Measurements from ENCODE around the gene SNX10. TPM values are rescaled to one million over a fixed set of nuclear protein-coding genes. Genes with fewer than 3 reads are reported as not detected.

Gene SNX10
- polyA plus RNA-seq, 1 donor (not counting 4 experiments of a cell fraction or from before 2014, with no cell fraction given) = 7.0 TPM

- no peak overlapping the region for H3K9ac ChIP-seq (ENCODE audit: control insufficient read depth, extremely low read depth, insufficient read depth, low read length)
- FAIRE-seq = no peak
Measured at GRCh38 chr7:26331113-26331512, 39.5 kb downstream of the SNX10 start.

GRCh38 chr7:26331789-26332188, 40.1 kb downstream of the SNX10 start:
- TF ChIP-seq CTCF (optimal IDR thresholded peaks at IDR 0.05 in 1 of 3, IDR thresholded peaks at IDR 0.05 in 1 of 3, conservative IDR thresholded peaks at IDR 0.05 in 1 of 3; ENCODE audit: extremely low read depth in 1 of 3, insufficient read depth in 2 of 3, low read length in 3 of 3) (no peak), EZH2 (IDR thresholded peaks at IDR 0.05; ENCODE audit: low read length) (no peak)
- FAIRE-seq = no peak

More at GRCh38 chr7:26331113-26331512, 39.5 kb downstream of the SNX10 start:
- dilution Hi-C loops (cut with MboI; ENCODE audit: extremely low pct_ligation_motif_present, low sequenced_read_pairs) = no loop called here
- Histone ChIP-seq H3K27ac (ENCODE audit: control insufficient read depth, insufficient read depth, low read length) (no peak overlapping the region), H3K4me2 (ENCODE audit: control insufficient read depth, extremely low read depth, insufficient read depth, low read depth, low read length) (no peak overlapping the region), H3K9me1 (ENCODE audit: control insufficient read depth, extremely low read depth, insufficient read depth, low read length) (no peaks in the 10 kb centered on the region), H3K36me3 (ENCODE audit: control insufficient read depth in 2 of 2, extremely low read depth in 1 of 2, insufficient read depth in 2 of 2, low read length in 2 of 2) (no peaks in the 10 kb centered on the region), H3K9me3 (ENCODE audit: control insufficient read depth, low read depth, low read length) (no peaks in the 10 kb centered on the region), H3K79me2 (ENCODE audit: control insufficient read depth, insufficient read depth, low read length) (no peaks in the 10 kb centered on the region), H3K4me3 (ENCODE audit: control insufficient read depth in 2 of 3, extremely low read depth in 1 of 3, insufficient read depth in 2 of 3, low read depth in 1 of 3, low read length in 3 of 3) (no peak overlapping the region), H4K20me1 (ENCODE audit: control insufficient read depth, extremely low read depth, insufficient read depth, low read length) (no peaks in the 10 kb centered on the region), H2AFZ (ENCODE audit: control insufficient read depth, low read length) (no peak overlapping the region), H3K27me3 (ENCODE audit: control insufficient read depth, extremely low read depth, insufficient read depth, low read length) (no peaks in the 10 kb centered on the region), H3K4me1 (ENCODE audit: control insufficient read depth, extremely low read depth, insufficient read depth, low read length) (no peaks in the 10 kb centered on the region)
- TF ChIP-seq EZH2 (IDR thresholded peaks at IDR 0.05; ENCODE audit: low read length) = no peak
- TF ChIP-seq CTCF (optimal IDR thresholded peaks at IDR 0.05 in 1 of 3, IDR thresholded peaks at IDR 0.05 in 1 of 3, conservative IDR thresholded peaks at IDR 0.05 in 1 of 3; ENCODE audit: extremely low read depth in 1 of 3, insufficient read depth in 2 of 3, low read length in 3 of 3) = no peak
- DNase-seq (ENCODE audit: low read depth, low spot score) = no peak

More at GRCh38 chr7:26331789-26332188, 40.1 kb downstream of the SNX10 start:
- no peak overlapping the region for H3K4me2 ChIP-seq (ENCODE audit: control insufficient read depth, extremely low read depth, insufficient read depth, low read depth, low read length)
- H3K27me3 ChIP-seq (ENCODE audit: control insufficient read depth, extremely low read depth, insufficient read depth, low read length) = no peaks in the 10 kb centered on the region
- no peak overlapping the region for H2AFZ ChIP-seq (ENCODE audit: control insufficient read depth, low read length)
- no peaks in the 10 kb centered on the region for H3K4me1 ChIP-seq (ENCODE audit: control insufficient read depth, extremely low read depth, insufficient read depth, low read length)
- no peaks in the 10 kb centered on the region for H4K20me1 ChIP-seq (ENCODE audit: control insufficient read depth, extremely low read depth, insufficient read depth, low read length)
- DNase-seq (ENCODE audit: low read depth, low spot score) = no peak
- H3K4me3 ChIP-seq (ENCODE audit: control insufficient read depth in 2 of 3, extremely low read depth in 1 of 3, insufficient read depth in 2 of 3, low read depth in 1 of 3, low read length in 3 of 3) = no peak overlapping the region
- no peaks in the 10 kb centered on the region for H3K36me3 ChIP-seq (ENCODE audit: control insufficient read depth in 2 of 2, extremely low read depth in 1 of 2, insufficient read depth in 2 of 2, low read length in 2 of 2)
- dilution Hi-C loops (cut with MboI; ENCODE audit: extremely low pct_ligation_motif_present, low sequenced_read_pairs) = no loop called here
- H3K9ac ChIP-seq (ENCODE audit: control insufficient read depth, extremely low read depth, insufficient read depth, low read length) = no peak overlapping the region
- no peaks in the 10 kb centered on the region for H3K9me3 ChIP-seq (ENCODE audit: control insufficient read depth, low read depth, low read length)
- H3K27ac ChIP-seq (ENCODE audit: control insufficient read depth, insufficient read depth, low read length) = no peak overlapping the region
- no peaks in the 10 kb centered on the region for H3K9me1 ChIP-seq (ENCODE audit: control insufficient read depth, extremely low read depth, insufficient read depth, low read length)
- no peaks in the 10 kb centered on the region for H3K79me2 ChIP-seq (ENCODE audit: control insufficient read depth, insufficient read depth, low read length)

Data from keratinocyte (primary cell).